SIG-M5 treated with dmso at 0.1 percent for 504 hours (cell line): ENCODE measurements around the gene CYP2A7.
A peak's percentile ranks its signal among the peaks of the same experiment; 100 is the strongest.
"Not testable (repeated sequence)": the region's sequence is repeated elsewhere in the genome, so short reads cannot be mapped to it uniquely, and the experiment has no call there.

Experiments
- DNase-seq: peaks from one replicate; lab custom pipeline; 2025; ENCODE audit not compliant: unreplicated experiment; lab: John Stamatoyannopoulos, UW

The CYP2A7 gene

DNA sequence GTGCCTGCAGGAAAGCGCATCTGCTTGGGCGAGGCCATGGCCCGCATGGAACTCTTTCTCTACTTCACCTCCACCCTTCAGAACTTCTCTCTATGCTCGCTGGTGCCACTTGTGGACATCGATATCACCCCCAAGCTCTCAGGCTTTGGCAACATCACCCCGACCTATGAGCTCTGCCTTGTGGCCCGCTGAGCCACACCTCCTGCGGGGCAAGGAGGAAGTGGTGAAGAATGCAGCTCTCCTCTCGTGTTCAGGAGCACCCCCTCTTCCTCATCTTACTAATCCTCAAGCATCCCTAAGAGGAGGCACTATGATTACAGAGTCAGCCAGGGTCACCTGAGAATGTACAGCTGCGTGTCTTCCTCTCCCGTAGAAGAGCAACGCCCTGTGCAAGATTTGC, 17.9 kb upstream of the CYP2A7 start:
- peak; percentile 63 for DNase-seq

GRCh38 chr19:40896843-40897789, 15.1 kb upstream of the CYP2A7 start:
- DNase-seq: peak; percentile 47

GRCh38 chr19:40896418-40896796, 14.4 kb upstream of the CYP2A7 start:
- DNase-seq: no peak

GRCh38 chr19:40893112-40893511, 11.1 kb upstream of the CYP2A7 start:
- no peak for DNase-seq

- DNase-seq: no peak
Measured at GRCh38 chr19:40889366-40889765, 7.3 kb upstream of the CYP2A7 start.

DNA sequence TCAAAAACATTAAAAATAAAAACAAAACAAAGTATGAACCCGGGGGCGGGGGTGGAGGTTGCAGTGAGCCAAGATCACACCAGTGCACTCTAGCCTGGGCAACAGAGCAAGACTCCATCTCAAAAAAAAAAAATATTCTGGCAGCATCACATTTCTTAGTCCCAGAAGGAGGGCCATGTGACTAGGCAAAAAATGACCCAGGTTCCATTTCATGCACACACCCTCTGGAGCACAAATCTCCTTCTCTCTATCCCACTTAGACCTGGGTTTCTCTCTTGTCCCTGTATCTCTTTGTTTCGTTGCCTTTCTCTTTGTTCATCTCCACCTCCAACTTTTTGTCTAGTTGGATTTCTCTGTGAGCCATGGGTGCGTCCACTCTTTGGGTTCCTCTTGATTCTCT, 6.2 kb upstream of the CYP2A7 start:
- DNase-seq: no peak

- DNase-seq: not testable (repeated sequence)
Measured at GRCh38 chr19:40884187-40884931, 2.3 kb upstream of the CYP2A7 start.

- not testable (repeated sequence) for DNase-seq
Measured at GRCh38 chr19:40879349-40879748, 2.7 kb downstream of the CYP2A7 start.

GRCh38 chr19:40875526-40875951, 6.5 kb downstream of the CYP2A7 start:
- peak; percentile 59 for DNase-seq

GRCh38 chr19:40874874-40875273, 7.2 kb downstream of the CYP2A7 start:
- DNase-seq: not testable (repeated sequence)

DNA sequence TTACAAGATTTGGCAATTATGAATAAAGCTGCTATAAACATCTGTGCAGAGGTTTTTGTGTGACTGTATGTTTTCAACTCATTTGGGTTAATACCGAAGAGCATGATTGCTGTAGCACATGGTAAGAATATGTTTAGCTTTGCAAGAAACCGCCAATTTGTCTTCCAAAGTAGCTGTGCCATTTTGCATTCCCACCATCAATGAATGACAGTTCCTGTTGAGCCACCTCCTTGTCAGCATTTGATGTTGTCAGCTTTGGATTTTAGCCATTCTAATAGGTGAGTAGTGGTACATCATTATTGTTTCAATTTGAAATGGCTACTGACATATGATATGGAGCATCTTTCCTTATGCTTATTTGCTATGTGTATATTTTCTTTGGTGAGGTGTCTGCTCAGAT, 8.2 kb downstream of the CYP2A7 start:
- DNase-seq: not testable (repeated sequence)

GRCh38 chr19:40872209-40872608, 9.8 kb downstream of the CYP2A7 start:
- no peak for DNase-seq

GRCh38 chr19:40867701-40868100, 14.3 kb downstream of the CYP2A7 start:
- no peak for DNase-seq

- not testable (repeated sequence) for DNase-seq
Measured at GRCh38 chr19:40864739-40865496, 17.1 kb downstream of the CYP2A7 start.

DNA sequence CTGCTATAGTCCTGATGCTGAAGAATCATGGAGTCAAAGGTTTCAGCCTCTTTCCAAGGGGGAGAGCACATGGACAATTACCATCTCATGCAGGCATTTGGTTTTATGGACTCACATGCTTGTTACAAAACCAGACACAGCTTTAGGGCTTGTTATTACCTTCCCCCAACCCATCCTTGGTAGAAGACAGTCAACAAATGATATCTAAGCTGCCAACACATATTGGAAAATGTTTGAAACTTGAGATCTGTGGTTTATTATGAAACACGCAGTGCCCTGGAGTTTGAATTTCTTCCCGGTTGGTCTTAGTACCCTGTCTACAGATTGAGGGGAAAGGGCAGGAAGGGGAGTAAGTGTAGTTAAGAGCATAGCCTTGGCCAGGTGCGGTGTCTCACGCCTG, 19.2 kb downstream of the CYP2A7 start:
- no peak for DNase-seq

- no peak for DNase-seq
Measured at GRCh38 chr19:40862333-40862732, 19.7 kb downstream of the CYP2A7 start.

DNA sequence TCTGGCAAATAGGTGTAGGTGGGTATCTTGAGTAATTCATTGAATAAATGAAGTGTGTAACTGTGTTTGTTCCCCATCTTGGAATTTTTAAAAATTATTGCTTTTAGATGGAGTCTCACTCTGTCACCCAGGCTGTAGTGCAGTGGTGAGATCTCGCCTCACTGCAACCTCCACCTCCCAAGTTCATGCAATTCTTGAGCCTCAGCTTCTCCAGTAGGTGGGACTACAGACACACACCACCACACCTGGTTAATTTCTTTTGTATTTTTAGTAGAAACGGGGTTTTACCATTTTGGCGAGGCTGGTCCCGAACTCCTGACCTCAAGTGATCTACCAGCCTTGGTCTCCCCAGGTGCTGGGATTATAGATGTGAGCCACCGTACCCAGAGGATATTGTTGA, 23.9 kb downstream of the CYP2A7 start:
- DNase-seq: no peak

- DNase-seq: not testable (repeated sequence)
Measured at GRCh38 chr19:40852467-40853152, 29.4 kb downstream of the CYP2A7 start.

- not testable (repeated sequence) for DNase-seq
Measured at GRCh38 chr19:40850277-40850676, 31.8 kb downstream of the CYP2A7 start, which contains the start of gene CYP2A6. CYP2A6 (minus strand) TSS chr19:40850447; CDS start chr19:40850426, 21 bp downstream.

DNA sequence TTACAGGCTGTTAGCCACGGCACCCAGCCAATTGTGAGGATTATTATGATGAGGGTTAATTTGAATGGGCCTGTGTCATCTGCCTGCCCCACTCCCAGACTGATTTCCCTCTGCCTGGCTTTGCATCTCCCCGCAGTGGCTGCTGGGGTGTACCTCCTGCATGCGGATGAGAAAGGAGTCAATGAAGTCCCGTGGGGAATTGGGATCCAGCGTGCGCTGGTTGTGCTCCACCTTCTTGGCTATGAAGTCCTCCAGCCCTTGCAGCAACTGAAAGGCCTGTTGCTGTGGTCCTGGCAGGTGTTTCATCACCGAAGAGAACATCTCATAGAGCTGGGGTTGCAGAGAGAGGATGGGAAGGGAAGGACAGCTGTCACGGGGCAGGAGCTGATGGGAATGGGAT, 35.3 kb downstream of the CYP2A7 start:
- DNase-seq: not testable (repeated sequence)
